Thyroid gland (tissue), 4 donors: ENCODE data around the gene WRAP53. TPM values are rescaled to one million over a fixed set of nuclear protein-coding genes. Genes with fewer than 3 reads are reported as not detected.

Experiments
- DNase-seq, 2 donors: peaks; one replicate each; pipeline ENCODE4 v3.0.0-alpha.2; 2019
- H3K27ac ChIP-seq, 3 donors: fragments of 200-600 bp; sonication (generic); 1 replicate in 2 of 3; 2 replicates in 1 of 3; pipeline ENCODE4 v1.5.1; 2016 to 2019; ENCODE audit warnings: mild to moderate bottlenecking in 1 of 3, moderate library complexity in 1 of 3
- H3K27me3 ChIP-seq: fragments of 200-600 bp; sonication (generic); one replicate; pipeline ENCODE4 v1.5.1; 2019
- H3K36me3 ChIP-seq, 2 donors: fragments of 200-600 bp; sonication (generic); one replicate each; pipeline ENCODE4 v1.5.1; 2016 to 2019
- H3K4me1 ChIP-seq, 2 donors: fragments of 200-600 bp; sonication (generic); one replicate each; pipeline ENCODE4 v1.5.1; 2017 to 2019
- H3K4me3 ChIP-seq, 3 donors: fragments of 200-600 bp; sonication (generic); replicated peaks in 1 of 3; 1 replicate in 2 of 3; 2 replicates in 1 of 3; pipeline ENCODE4 v1.5.1; 2016; ENCODE audit warnings: mild to moderate bottlenecking in 1 of 3
- H3K9me3 ChIP-seq: fragments of 200-600 bp; sonication (generic); one replicate; pipeline ENCODE4 v1.5.1; 2017
- POLR2A ChIP-seq, 2 donors: fragments of 450-650 bp; IDR thresholded peaks; one replicate each; pipeline ENCODE4 v1.6.1; 2017; ENCODE audit warnings: antibody characterized with exemption in 2 of 2, mild to moderate bottlenecking in 2 of 2, moderate library complexity in 1 of 2
- WGBS, 2 donors: methylation state at CpG; one replicate each; pipeline ENCODE4 v1.1.5; 2017; 5-methylcytosine and 5-hydroxymethylcytosine counted together
- intact Hi-C: fragments of 100-400 bp; cut with DNase I; formaldehyde crosslinking; loops from one replicate; pipeline ENCODE4 v1.15.1; 2023
- total RNA-seq, 4 donors: library from RNA; depleted of rRNA; stranded (reverse); fragments of >200 nt; gene quantifications; one replicate each; pipeline ENCODE4 v1.2.3, GENCODE V29; 2016
- TF ChIP-seq, protein P1 (sequence below), 6 experiments: fragments of 200-600 bp in 3 of 6; fragments of 450-650 bp in 3 of 6; sonication (generic) in 3 of 6; IDR thresholded peaks; one replicate each; pipeline ENCODE4 v1.5.1; 2016 to 2019; ENCODE audit warnings: antibody characterized with exemption in 6 of 6, mild to moderate bottlenecking in 2 of 6, inconsistent platforms in 1 of 6, moderate library complexity in 1 of 6

WRAP53 gene
- total RNA-seq, 4 donors from 2014 or later: 2.9 to 8.0 (median 4.6) TPM

DNA sequence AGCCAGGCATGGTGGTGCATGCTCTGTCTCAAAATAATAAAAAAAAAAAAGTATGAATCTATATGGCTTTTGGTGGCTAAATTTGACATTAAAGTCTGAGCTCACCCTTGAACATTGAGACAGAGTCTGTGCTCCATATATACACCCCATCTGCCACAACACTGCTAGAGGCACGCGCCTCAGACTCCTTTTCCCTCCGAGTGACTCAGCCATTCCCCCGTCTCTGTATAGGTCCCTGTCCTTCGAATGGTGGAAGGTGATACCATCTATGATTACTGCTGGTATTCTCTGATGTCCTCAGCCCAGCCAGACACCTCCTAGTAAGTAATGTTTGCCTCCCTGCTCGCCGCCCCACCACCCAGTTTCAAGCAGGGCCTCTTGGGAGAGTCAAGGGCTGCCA, 12.2 kb downstream of the WRAP53 start:
- WGBS, 2 donors: 96 to 98% methylated on average over 7 of the region's 7 CpGs
- H3K4me1 ChIP-seq: peaks cover 9 to 12% of the 10 kb centered on the region in 2 donors
- TF ChIP-seq POLR2A (IDR thresholded peaks at IDR 0.05): no peak
- TF ChIP-seq, protein P1, sequence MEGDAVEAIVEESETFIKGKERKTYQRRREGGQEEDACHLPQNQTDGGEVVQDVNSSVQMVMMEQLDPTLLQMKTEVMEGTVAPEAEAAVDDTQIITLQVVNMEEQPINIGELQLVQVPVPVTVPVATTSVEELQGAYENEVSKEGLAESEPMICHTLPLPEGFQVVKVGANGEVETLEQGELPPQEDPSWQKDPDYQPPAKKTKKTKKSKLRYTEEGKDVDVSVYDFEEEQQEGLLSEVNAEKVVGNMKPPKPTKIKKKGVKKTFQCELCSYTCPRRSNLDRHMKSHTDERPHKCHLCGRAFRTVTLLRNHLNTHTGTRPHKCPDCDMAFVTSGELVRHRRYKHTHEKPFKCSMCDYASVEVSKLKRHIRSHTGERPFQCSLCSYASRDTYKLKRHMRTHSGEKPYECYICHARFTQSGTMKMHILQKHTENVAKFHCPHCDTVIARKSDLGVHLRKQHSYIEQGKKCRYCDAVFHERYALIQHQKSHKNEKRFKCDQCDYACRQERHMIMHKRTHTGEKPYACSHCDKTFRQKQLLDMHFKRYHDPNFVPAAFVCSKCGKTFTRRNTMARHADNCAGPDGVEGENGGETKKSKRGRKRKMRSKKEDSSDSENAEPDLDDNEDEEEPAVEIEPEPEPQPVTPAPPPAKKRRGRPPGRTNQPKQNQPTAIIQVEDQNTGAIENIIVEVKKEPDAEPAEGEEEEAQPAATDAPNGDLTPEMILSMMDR (IDR thresholded peaks at IDR 0.05): no peak
- peaks cover 0 to 4% of the 10 kb centered on the region in 2 donors for H3K36me3 ChIP-seq
- no peaks in the 10 kb centered on the region for H3K9me3 ChIP-seq
- H3K27me3 ChIP-seq: peaks cover 7% of the 10 kb centered on the region
- no peak for DNase-seq
- H3K4me3 ChIP-seq: no peak overlapping the region
- intact Hi-C loops: no loop called here
- H3K27ac ChIP-seq: no peak overlapping the region

GRCh38 chr17:7701681-7702080, 13.4 kb downstream of the WRAP53 start:
- no peak for DNase-seq
- TF ChIP-seq POLR2A (IDR thresholded peaks at IDR 0.05): no peak
- TF ChIP-seq, protein P1 (IDR thresholded peaks at IDR 0.05): no peak
- H3K36me3 ChIP-seq: peaks cover 0 to 4% of the 10 kb centered on the region in 2 donors
- H3K27ac ChIP-seq: no peak overlapping the region
- no peak overlapping the region for H3K4me3 ChIP-seq
- H3K4me1 ChIP-seq: peaks cover 9 to 12% of the 10 kb centered on the region in 2 donors
- intact Hi-C loops: no loop called here
- WGBS, 2 donors: 95 to 100% methylated on average over 4 to 10 of the region's 14 CpGs
- peaks cover 8% of the 10 kb centered on the region for H3K27me3 ChIP-seq
- H3K9me3 ChIP-seq: no peaks in the 10 kb centered on the region

DNA sequence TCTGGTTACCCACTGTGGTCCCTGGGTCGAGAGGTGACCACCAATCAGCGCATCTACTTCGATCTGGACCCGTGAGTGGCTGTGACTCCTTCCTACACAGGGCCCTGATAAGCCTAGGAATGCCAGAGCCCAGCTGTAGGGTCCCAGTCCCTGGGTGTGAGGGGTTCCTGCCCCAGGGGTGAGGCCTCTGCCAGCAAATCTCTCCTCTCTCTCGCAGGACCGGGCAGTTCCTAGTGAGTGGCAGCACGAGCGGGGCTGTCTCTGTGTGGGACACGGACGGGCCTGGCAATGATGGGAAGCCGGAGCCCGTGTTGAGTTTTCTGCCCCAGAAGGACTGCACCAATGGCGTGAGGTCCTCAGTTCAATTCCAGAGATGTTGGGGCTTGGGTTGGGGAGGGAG, 14.5 kb downstream of the WRAP53 start:
- TF ChIP-seq POLR2A (IDR thresholded peaks at IDR 0.05): no peak
- TF ChIP-seq, protein P1 (IDR thresholded peaks at IDR 0.05): no peak
- no peak for DNase-seq
- no peaks in the 10 kb centered on the region for H3K9me3 ChIP-seq
- WGBS, 2 donors: 93 to 94% methylated on average over 11 to 12 of the region's 13 CpGs
- H3K27me3 ChIP-seq: peaks cover 8% of the 10 kb centered on the region
- no peak overlapping the region for H3K4me3 ChIP-seq
- peaks cover 0 to 4% of the 10 kb centered on the region in 2 donors for H3K36me3 ChIP-seq
- intact Hi-C loops: no loop called here
- H3K27ac ChIP-seq: no peak overlapping the region
- peaks cover 9 to 12% of the 10 kb centered on the region in 2 donors for H3K4me1 ChIP-seq

DNA sequence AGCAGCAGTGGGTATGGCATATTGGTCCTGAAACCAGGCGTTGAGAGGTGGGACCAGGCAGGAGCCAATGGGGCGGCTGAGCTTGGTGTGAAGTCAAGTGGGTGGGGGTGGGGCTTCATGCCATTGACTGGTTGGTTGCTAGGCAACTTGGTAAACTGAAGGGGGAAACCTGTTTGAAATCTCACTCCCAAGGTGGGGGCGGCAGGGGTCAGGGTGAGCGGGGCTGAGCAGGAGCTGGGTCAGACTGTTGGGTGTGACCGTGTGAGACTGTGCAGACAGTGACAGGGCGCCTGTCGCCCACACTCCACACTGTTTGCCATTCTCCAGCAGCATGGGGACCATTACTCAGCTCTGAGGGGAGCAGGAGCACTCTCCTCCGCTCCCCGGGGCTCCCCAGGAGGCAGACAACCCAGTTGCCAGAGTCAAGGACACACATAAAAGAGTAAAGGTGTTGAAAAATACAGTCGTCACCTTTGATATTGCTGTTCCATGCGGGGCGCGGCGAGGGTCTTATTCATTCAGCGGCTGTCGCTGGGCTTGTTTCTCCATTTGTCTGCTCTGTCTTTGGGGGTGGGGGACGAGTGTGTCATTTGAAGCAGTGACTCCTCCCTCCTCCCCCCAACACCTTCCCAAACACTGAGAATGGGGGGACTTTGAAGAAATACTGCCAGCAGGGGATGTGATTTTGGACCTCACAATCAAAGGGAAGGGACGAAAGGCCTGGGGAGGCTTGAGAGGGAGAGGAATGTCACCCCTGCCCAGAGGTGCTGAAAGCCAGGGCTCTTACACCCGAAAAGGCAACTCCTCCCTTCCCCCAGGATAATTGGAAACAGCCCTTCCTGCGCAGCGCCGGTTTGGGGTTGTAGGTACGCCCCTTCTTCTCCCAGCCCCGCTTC, 15.6 kb downstream of the WRAP53 start:
- DNase-seq: peak; percentile 17 to 42
- no peak overlapping the region for H3K27ac ChIP-seq
- TF ChIP-seq, protein P1 (IDR thresholded peaks at IDR 0.05): no peak

More for the DNA sequence above, 15.6 kb downstream of the WRAP53 start:
- H3K4me3 ChIP-seq: no peak overlapping the region
- 32 to 33% methylated on average over 22 to 23 of the region's 24 CpGs for WGBS, 2 donors
- intact Hi-C loops: no loop called here
- H3K9me3 ChIP-seq: no peaks in the 10 kb centered on the region
- peaks cover 8% of the 10 kb centered on the region for H3K27me3 ChIP-seq
- peaks cover 9 to 12% of the 10 kb centered on the region in 2 donors for H3K4me1 ChIP-seq
- peaks cover 0 to 4% of the 10 kb centered on the region in 2 donors for H3K36me3 ChIP-seq
